Thyroid gland (tissue), 4 donors: ENCODE data around the gene CROT. TPM values are rescaled to one million over a fixed set of nuclear protein-coding genes. Genes with fewer than 3 reads are reported as not detected.

ENCODE experiments used
- DNase-seq, 2 donors: peaks; one replicate each; pipeline ENCODE4 v3.0.0-alpha.2; 2019
- H3K27ac ChIP-seq, 3 donors: fragments of 200-600 bp; sonication (generic); 1 replicate in 2 of 3; 2 replicates in 1 of 3; pipeline ENCODE4 v1.5.1; 2016 to 2019; ENCODE audit warnings: mild to moderate bottlenecking in 1 of 3, moderate library complexity in 1 of 3
- H3K27me3 ChIP-seq: fragments of 200-600 bp; sonication (generic); one replicate; pipeline ENCODE4 v1.5.1; 2019
- H3K36me3 ChIP-seq, 2 donors: fragments of 200-600 bp; sonication (generic); one replicate each; pipeline ENCODE4 v1.5.1; 2016 to 2019
- H3K4me1 ChIP-seq, 2 donors: fragments of 200-600 bp; sonication (generic); one replicate each; pipeline ENCODE4 v1.5.1; 2017 to 2019
- H3K4me3 ChIP-seq, 3 donors: fragments of 200-600 bp; sonication (generic); replicated peaks in 1 of 3; 1 replicate in 2 of 3; 2 replicates in 1 of 3; pipeline ENCODE4 v1.5.1; 2016; ENCODE audit warnings: mild to moderate bottlenecking in 1 of 3
- H3K9me3 ChIP-seq: fragments of 200-600 bp; sonication (generic); one replicate; pipeline ENCODE4 v1.5.1; 2017
- POLR2A ChIP-seq, 2 donors: fragments of 450-650 bp; IDR thresholded peaks; one replicate each; pipeline ENCODE4 v1.6.1; 2017; ENCODE audit warnings: antibody characterized with exemption in 2 of 2, mild to moderate bottlenecking in 2 of 2, moderate library complexity in 1 of 2
- WGBS, 2 donors: methylation state at CpG; one replicate each; pipeline ENCODE4 v1.1.5; 2017; 5-methylcytosine and 5-hydroxymethylcytosine counted together
- intact Hi-C: fragments of 100-400 bp; cut with DNase I; formaldehyde crosslinking; loops from one replicate; pipeline ENCODE4 v1.15.1; 2023
- total RNA-seq, 4 donors: library from RNA; depleted of rRNA; stranded (reverse); fragments of >200 nt; gene quantifications; one replicate each; pipeline ENCODE4 v1.2.3, GENCODE V29; 2016
- TF ChIP-seq, protein P1 (sequence below), 6 experiments: fragments of 200-600 bp in 3 of 6; fragments of 450-650 bp in 3 of 6; sonication (generic) in 3 of 6; IDR thresholded peaks; one replicate each; pipeline ENCODE4 v1.5.1; 2016 to 2019; ENCODE audit warnings: antibody characterized with exemption in 6 of 6, mild to moderate bottlenecking in 2 of 6, inconsistent platforms in 1 of 6, moderate library complexity in 1 of 6

CROT gene
- total RNA-seq, 4 donors from 2014 or later, result 66.8 to 101 (median 93.0) TPM

DNA sequence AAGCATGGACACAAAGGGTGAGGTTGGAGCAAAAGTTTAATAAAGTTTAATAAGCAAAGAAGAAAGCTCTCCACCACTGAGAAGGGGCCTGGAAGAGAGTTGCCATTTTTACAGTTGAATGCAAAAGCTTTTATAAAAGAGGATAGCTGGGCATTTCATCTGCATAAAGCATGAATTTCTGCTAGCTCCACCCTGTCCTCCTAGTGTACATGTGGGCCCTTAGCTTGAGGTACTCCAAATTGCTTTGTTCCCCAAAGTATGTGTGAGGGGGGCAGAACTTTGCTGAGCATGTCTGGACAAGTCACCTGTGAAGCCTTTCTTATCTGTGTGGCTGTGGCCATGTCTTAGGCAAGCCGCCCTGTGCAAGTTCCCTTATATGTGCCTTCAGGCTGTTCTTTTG lies 22.6 kb upstream of the CROT start:
- Histone ChIP-seq H3K27me3 (no peaks in the 10 kb centered on the region), H3K36me3 (no peaks in the 10 kb centered on the region), H3K9me3 (no peaks in the 10 kb centered on the region), H3K4me3 (no peak overlapping the region), H3K27ac (no peak overlapping the region), H3K4me1 (no peaks in the 10 kb centered on the region)
- DNase-seq, result no peak
- 90 to 97% methylated on average over 1 of the region's 1 CpG for WGBS, 2 donors
- TF ChIP-seq, protein P1, sequence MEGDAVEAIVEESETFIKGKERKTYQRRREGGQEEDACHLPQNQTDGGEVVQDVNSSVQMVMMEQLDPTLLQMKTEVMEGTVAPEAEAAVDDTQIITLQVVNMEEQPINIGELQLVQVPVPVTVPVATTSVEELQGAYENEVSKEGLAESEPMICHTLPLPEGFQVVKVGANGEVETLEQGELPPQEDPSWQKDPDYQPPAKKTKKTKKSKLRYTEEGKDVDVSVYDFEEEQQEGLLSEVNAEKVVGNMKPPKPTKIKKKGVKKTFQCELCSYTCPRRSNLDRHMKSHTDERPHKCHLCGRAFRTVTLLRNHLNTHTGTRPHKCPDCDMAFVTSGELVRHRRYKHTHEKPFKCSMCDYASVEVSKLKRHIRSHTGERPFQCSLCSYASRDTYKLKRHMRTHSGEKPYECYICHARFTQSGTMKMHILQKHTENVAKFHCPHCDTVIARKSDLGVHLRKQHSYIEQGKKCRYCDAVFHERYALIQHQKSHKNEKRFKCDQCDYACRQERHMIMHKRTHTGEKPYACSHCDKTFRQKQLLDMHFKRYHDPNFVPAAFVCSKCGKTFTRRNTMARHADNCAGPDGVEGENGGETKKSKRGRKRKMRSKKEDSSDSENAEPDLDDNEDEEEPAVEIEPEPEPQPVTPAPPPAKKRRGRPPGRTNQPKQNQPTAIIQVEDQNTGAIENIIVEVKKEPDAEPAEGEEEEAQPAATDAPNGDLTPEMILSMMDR (IDR thresholded peaks at IDR 0.05), result no peak
- no peak for TF ChIP-seq POLR2A (IDR thresholded peaks at IDR 0.05)
- intact Hi-C loops, result no loop called here

DNA sequence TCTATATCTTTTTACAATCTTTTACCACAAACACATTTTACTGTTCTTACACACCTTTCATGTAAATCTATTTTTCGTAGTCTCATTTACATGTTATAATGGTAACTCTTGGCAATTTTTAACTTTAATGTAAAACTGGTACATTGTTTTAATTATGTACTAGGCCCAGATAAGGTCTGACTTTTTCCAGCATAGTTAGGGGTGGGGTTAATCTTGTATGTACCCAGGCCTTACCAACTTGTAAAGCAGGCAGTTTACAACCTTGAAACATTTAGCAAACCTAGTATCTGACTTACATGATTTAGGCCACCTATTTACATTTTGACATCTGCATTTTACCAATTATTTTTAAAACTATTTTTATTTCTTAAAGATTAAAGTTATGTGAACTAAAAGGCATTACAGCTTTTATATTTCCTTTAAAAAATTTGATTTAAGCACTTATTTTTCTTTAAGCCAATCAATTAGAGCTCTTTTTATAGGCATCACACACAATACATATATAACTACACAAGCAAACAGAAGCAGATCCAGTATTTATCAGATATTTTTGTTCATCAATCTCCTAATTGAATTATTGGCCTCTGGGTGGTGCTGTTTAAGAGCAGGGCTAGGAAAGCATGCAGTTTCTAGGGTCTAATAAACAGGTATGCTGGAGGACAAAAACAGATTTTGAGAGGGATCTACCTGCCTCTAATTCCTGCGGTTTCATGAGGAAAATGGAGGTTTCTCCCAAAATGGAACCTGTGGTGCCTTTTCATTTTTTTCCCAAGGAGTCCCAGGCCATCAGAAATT lies 19.7 kb upstream of the CROT start:
- TF ChIP-seq, protein P1 (IDR thresholded peaks at IDR 0.05), result no peak
- no peak for TF ChIP-seq POLR2A (IDR thresholded peaks at IDR 0.05)
- DNase-seq, result no peak
- Histone ChIP-seq H3K36me3 (peaks cover 0 to 7% of the 10 kb centered on the region in 2 donors), H3K4me3 (no peak overlapping the region), H3K27ac (no peak overlapping the region), H3K9me3 (no peaks in the 10 kb centered on the region), H3K27me3 (no peaks in the 10 kb centered on the region), H3K4me1 (no peaks in the 10 kb centered on the region)
- intact Hi-C loops, result no loop called here
- 93 to 98% methylated on average over 2 of the region's 2 CpGs for WGBS, 2 donors

DNA sequence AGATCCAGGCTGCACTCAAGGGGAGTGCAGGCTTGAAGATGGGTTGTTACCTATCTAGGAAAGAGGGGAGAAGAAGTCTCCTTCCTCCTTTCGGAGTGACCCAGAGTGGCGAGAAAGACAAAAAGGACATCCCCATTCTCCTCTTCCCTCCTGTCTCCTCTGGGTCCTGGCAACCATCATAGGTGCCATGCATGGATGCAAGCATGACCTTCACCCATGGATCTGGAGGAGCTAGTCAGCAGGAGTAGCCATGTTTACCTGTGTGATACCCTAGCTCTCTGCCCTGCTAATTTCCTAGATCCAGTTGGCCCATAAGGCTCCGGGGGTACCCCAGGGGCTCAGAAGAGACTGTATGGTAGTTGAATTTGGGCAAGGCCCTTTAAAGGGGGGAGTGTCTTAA lies 17.2 kb upstream of the CROT start:
- H3K36me3 ChIP-seq, result peaks cover 0 to 7% of the 10 kb centered on the region in 2 donors

DNA sequence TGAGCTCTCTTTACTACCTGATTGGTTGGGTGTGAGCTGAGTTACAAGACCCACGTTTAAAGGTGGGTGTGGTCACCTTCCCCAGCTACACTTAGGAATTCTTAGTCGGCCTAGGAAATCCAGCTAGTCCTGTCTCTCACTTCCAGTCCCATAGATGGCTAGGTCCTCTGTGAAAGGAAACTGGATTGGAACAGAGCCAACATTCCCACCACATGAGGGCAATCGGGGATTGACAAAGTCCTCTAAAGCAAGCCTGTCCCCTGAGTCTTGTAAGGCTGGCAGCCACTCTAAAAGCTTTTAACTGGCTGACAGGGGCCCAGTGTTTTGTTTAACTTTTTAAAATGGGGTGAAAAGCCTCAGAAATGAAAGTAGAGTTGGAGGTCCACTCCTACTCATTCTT lies 15.1 kb upstream of the CROT start:
- H3K4me1 ChIP-seq, result no peaks in the 10 kb centered on the region
- H3K36me3 ChIP-seq, result peaks cover 0 to 7% of the 10 kb centered on the region in 2 donors
- H3K27me3 ChIP-seq, result no peaks in the 10 kb centered on the region
- intact Hi-C loops, result no loop called here
- WGBS, 2 donors, result 38 to 50% methylated on average over 3 of the region's 3 CpGs
- TF ChIP-seq POLR2A (IDR thresholded peaks at IDR 0.05), result no peak
- TF ChIP-seq, protein P1 (IDR thresholded peaks at IDR 0.05), result no peak
- H3K27ac ChIP-seq, result no peak overlapping the region
- no peak for DNase-seq
- no peaks in the 10 kb centered on the region for H3K9me3 ChIP-seq
- no peak overlapping the region for H3K4me3 ChIP-seq

More for the DNA sequence above, 17.2 kb upstream of the CROT start:
- Histone ChIP-seq H3K27ac (no peak overlapping the region), H3K9me3 (no peaks in the 10 kb centered on the region), H3K4me1 (no peaks in the 10 kb centered on the region), H3K4me3 (no peak overlapping the region), H3K27me3 (no peaks in the 10 kb centered on the region)
- no peak for DNase-seq
- 100% methylated on average over 3 of the region's 3 CpGs for whole genome bisulfite sequencing, 2 donors
- TF ChIP-seq, protein P1 (IDR thresholded peaks at IDR 0.05), result no peak
- no peak for TF ChIP-seq POLR2A (IDR thresholded peaks at IDR 0.05)
- intact Hi-C loops, result no loop called here

DNA sequence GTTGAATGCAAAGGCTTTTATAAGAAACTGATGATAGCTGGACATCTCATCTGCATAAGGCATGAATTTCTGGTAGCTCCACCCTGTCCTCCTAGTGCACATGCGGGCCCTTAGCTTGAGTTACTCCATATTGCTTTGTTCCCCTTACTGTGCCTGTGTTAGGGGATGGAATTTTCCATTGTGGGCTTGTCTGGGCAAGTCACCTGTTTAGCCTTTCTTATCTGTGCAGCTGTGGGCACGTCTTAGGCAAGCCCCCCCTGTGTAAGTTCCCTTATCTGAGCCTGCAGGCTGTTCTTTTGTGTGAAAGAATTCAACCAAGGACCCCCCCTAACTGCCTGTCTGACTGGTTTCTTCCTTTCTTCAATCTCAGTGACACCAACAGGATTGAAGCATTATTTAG lies 14.5 kb upstream of the CROT start:
- H3K4me1 ChIP-seq, result no peaks in the 10 kb centered on the region
- TF ChIP-seq, protein P1 (IDR thresholded peaks at IDR 0.05), result no peak
- no peak for TF ChIP-seq POLR2A (IDR thresholded peaks at IDR 0.05)
- H3K36me3 ChIP-seq, result peaks cover 0 to 7% of the 10 kb centered on the region in 2 donors
- no peak for DNase-seq
- 75 to 79% methylated on average over 2 of the region's 2 CpGs for WGBS, 2 donors
- intact Hi-C loops, result no loop called here
- H3K27me3 ChIP-seq, result no peaks in the 10 kb centered on the region
- H3K9me3 ChIP-seq, result no peaks in the 10 kb centered on the region
- H3K4me3 ChIP-seq, result no peak overlapping the region
- H3K27ac ChIP-seq, result no peak overlapping the region
